Activated T-cell treated with anti-CD3 and anti-CD28 coated beads, Interleukin-2, amount 50 U/mL, for 72 hours (primary cell): ENCODE data around the gene GAGE12G. TPM values are rescaled to one million over a fixed set of nuclear protein-coding genes. Genes with fewer than 3 reads are reported as not detected.
"Not testable (repeated sequence)": the region's sequence is repeated elsewhere in the genome, so short reads cannot be mapped to it uniquely, and the experiment has no call there.

Experiments
- ATAC-seq, 2 donors: fragments of 150-1000 bp; cut with Tn5 transposase; replicated peaks in 1 of 2; 2 replicates each; pipeline ENCODE4 v1.10.0; 2021; ENCODE audit warnings: moderate library complexity in 2 of 2, mild to moderate bottlenecking in 1 of 2
- DNase-seq, 2 donors: peaks; one replicate each; pipeline ENCODE4 v3.0.0; 2021 to 2022; ENCODE audit warnings: mixed read lengths in 1 of 2
- H3K27ac Mint-ChIP-seq: one replicate; pipeline ENCODE4 v1.8.0; 2022; ENCODE audit warnings: mild to moderate bottlenecking, moderate library complexity, mixed read lengths
- H3K27me3 Mint-ChIP-seq: one replicate; pipeline ENCODE4 v1.8.0; 2022; ENCODE audit warnings: low read depth, mixed read lengths
- H3K36me3 Mint-ChIP-seq, 2 donors: one replicate each; pipeline ENCODE4 v1.8.0; 2022; ENCODE audit warnings: mixed read lengths in 2 of 2, mild to moderate bottlenecking in 1 of 2; ENCODE audit not compliant: insufficient read depth in 2 of 2
- H3K4me1 Mint-ChIP-seq: one replicate; pipeline ENCODE4 v1.8.0; 2022; ENCODE audit warnings: low read depth, mixed read lengths
- H3K4me3 Mint-ChIP-seq, 2 donors: one replicate each; pipeline ENCODE4 v1.8.0; 2022; ENCODE audit warnings: mild to moderate bottlenecking in 2 of 2, mixed read lengths in 2 of 2, moderate library complexity in 2 of 2
- H3K9me3 Mint-ChIP-seq, 2 donors: one replicate each; pipeline ENCODE4 v1.8.0; 2022; ENCODE audit warnings: mixed read lengths in 2 of 2
- total RNA-seq, 2 donors: library from RNA; stranded (reverse); gene quantifications; one replicate each; pipeline ENCODE4 v1.2.3, GENCODE V29; 2022

Gene GAGE12G
- not detected for total RNA-seq

- not testable (repeated sequence) for H3K4me1 Mint-ChIP-seq, H3K27ac Mint-ChIP-seq, H3K36me3 Mint-ChIP-seq, H3K4me3 Mint-ChIP-seq, H3K9me3 Mint-ChIP-seq, ATAC-seq, DNase-seq, H3K27me3 Mint-ChIP-seq
These were observed at the start of gene GAGE12G for GRCh38 chrX:49570100-49570499. GAGE12G (plus strand) TSS chrX:49570400; CDS start chrX:49571555, 1,155 bp downstream.

- H3K27ac Mint-ChIP-seq, ATAC-seq: not testable (repeated sequence)
These were observed 38.3 kb upstream of the GAGE12G start, which contains the start of gene GAGE12C for GRCh38 chrX:49531877-49532276. GAGE12C (plus strand) TSS chrX:49532177; CDS start chrX:49533332, 1,155 bp downstream.

GRCh38 chrX:49541433-49541832 is 28.8 kb upstream of the GAGE12G start, which contains the start of gene GAGE12D:
GAGE12D (plus strand) TSS chrX:49541733; CDS start chrX:49542888, 1,155 bp downstream.
- not testable (repeated sequence) for H3K4me3 Mint-ChIP-seq, H3K4me1 Mint-ChIP-seq, ATAC-seq, H3K27ac Mint-ChIP-seq, DNase-seq, H3K27me3 Mint-ChIP-seq, H3K9me3 Mint-ChIP-seq, H3K36me3 Mint-ChIP-seq

More at GRCh38 chrX:49531877-49532276, 38.3 kb upstream of the GAGE12G start, which contains the start of gene GAGE12C:
- not testable (repeated sequence) for DNase-seq, H3K4me1 Mint-ChIP-seq, H3K9me3 Mint-ChIP-seq, H3K4me3 Mint-ChIP-seq, H3K27me3 Mint-ChIP-seq, H3K36me3 Mint-ChIP-seq

- not testable (repeated sequence) for H3K9me3 Mint-ChIP-seq, H3K4me3 Mint-ChIP-seq, H3K4me1 Mint-ChIP-seq, ATAC-seq, DNase-seq, H3K27ac Mint-ChIP-seq, H3K27me3 Mint-ChIP-seq, H3K36me3 Mint-ChIP-seq
These were observed 19.2 kb upstream of the GAGE12G start, which contains the start of gene GAGE12E for GRCh38 chrX:49550989-49551388. GAGE12E (plus strand) TSS chrX:49551289; CDS start chrX:49552444, 1,155 bp downstream.

GRCh38 chrX:49560542-49560941 is 9.7 kb upstream of the GAGE12G start, which contains the start of gene GAGE12F:
GAGE12F (plus strand) TSS chrX:49560842; CDS start chrX:49561997, 1,155 bp downstream.
- not testable (repeated sequence) for H3K36me3 Mint-ChIP-seq, H3K27ac Mint-ChIP-seq, H3K4me3 Mint-ChIP-seq, DNase-seq, H3K9me3 Mint-ChIP-seq, H3K4me1 Mint-ChIP-seq, H3K27me3 Mint-ChIP-seq, ATAC-seq

- not testable (repeated sequence) for H3K27ac Mint-ChIP-seq, H3K36me3 Mint-ChIP-seq
These were observed 1.5 kb upstream of the GAGE12G start for GRCh38 chrX:49568728-49569127.

GRCh38 chrX:49569152-49569551 is 1.0 kb upstream of the GAGE12G start:
- H3K4me3 Mint-ChIP-seq, H3K9me3 Mint-ChIP-seq, H3K36me3 Mint-ChIP-seq, DNase-seq, H3K4me1 Mint-ChIP-seq, ATAC-seq, H3K27ac Mint-ChIP-seq, H3K27me3 Mint-ChIP-seq: not testable (repeated sequence)

More at GRCh38 chrX:49568728-49569127, 1.5 kb upstream of the GAGE12G start:
- not testable (repeated sequence) for DNase-seq, H3K4me1 Mint-ChIP-seq, ATAC-seq, H3K4me3 Mint-ChIP-seq, H3K9me3 Mint-ChIP-seq, H3K27me3 Mint-ChIP-seq

GRCh38 chrX:49579649-49580048 is 9.4 kb downstream of the GAGE12G start, which contains the start of gene GAGE12H:
GAGE12H (plus strand) TSS chrX:49579949; CDS start chrX:49581104, 1,155 bp downstream.
- not testable (repeated sequence) for H3K27ac Mint-ChIP-seq, H3K4me1 Mint-ChIP-seq, H3K9me3 Mint-ChIP-seq, H3K4me3 Mint-ChIP-seq, H3K27me3 Mint-ChIP-seq, H3K36me3 Mint-ChIP-seq, DNase-seq, ATAC-seq

- not testable (repeated sequence) for H3K9me3 Mint-ChIP-seq, DNase-seq, H3K27me3 Mint-ChIP-seq, ATAC-seq, H3K27ac Mint-ChIP-seq, H3K4me3 Mint-ChIP-seq, H3K4me1 Mint-ChIP-seq, H3K36me3 Mint-ChIP-seq
These were observed 19.0 kb downstream of the GAGE12G start, which contains the start of gene GAGE2A for GRCh38 chrX:49589196-49589595. GAGE2A (plus strand) TSS chrX:49589496; CDS start chrX:49590651, 1,155 bp downstream.

GRCh38 chrX:49589769-49590478 is 19.7 kb downstream of the GAGE12G start:
- not testable (repeated sequence) for H3K4me3 Mint-ChIP-seq, H3K4me1 Mint-ChIP-seq, H3K27me3 Mint-ChIP-seq, H3K9me3 Mint-ChIP-seq, H3K36me3 Mint-ChIP-seq, H3K27ac Mint-ChIP-seq, ATAC-seq
- DNase-seq: peak; percentile 2 to 3

- not testable (repeated sequence) for H3K36me3 Mint-ChIP-seq, ATAC-seq, H3K9me3 Mint-ChIP-seq, H3K4me1 Mint-ChIP-seq, H3K27me3 Mint-ChIP-seq, H3K4me3 Mint-ChIP-seq, DNase-seq, H3K27ac Mint-ChIP-seq
These were observed 20.3 kb downstream of the GAGE12G start for GRCh38 chrX:49590488-49590887.

GRCh38 chrX:49598720-49599119 is 28.5 kb downstream of the GAGE12G start, which contains the start of gene GAGE1:
GAGE1 (plus strand) TSS chrX:49599020; CDS start chrX:49600175, 1,155 bp downstream.
- ATAC-seq: not testable (repeated sequence)

GRCh38 chrX:49610718-49611310 is 40.6 kb downstream of the GAGE12G start:
- ATAC-seq (no peak), DNase-seq (no peak)
- Mint-ChIP-seq H3K27me3 (peaks cover 12% of the 10 kb centered on the region), H3K4me3 (no peak overlapping the region), H3K27ac (no peak overlapping the region), H3K36me3 (no peaks in the 10 kb centered on the region), H3K9me3 (peaks cover 0 to 2% of the 10 kb centered on the region in 2 donors), H3K4me1 (no peaks in the 10 kb centered on the region)

More at GRCh38 chrX:49598720-49599119, 28.5 kb downstream of the GAGE12G start, which contains the start of gene GAGE1:
- H3K9me3 Mint-ChIP-seq, H3K27me3 Mint-ChIP-seq, H3K4me3 Mint-ChIP-seq, H3K27ac Mint-ChIP-seq, H3K36me3 Mint-ChIP-seq, DNase-seq, H3K4me1 Mint-ChIP-seq: not testable (repeated sequence)
